ENCODE measurements around the gene EID3. TPM values are rescaled to one million over a fixed set of nuclear protein-coding genes. Genes with fewer than 3 reads are reported as not detected.

The EID3 gene
- total and polyA plus RNA-seq, 9 of the 15 experiments (the other 6 are each of a cell fraction or from before 2014, with no cell fraction given) = 0.07 to 3.5 (median 0.42) TPM

DNA sequence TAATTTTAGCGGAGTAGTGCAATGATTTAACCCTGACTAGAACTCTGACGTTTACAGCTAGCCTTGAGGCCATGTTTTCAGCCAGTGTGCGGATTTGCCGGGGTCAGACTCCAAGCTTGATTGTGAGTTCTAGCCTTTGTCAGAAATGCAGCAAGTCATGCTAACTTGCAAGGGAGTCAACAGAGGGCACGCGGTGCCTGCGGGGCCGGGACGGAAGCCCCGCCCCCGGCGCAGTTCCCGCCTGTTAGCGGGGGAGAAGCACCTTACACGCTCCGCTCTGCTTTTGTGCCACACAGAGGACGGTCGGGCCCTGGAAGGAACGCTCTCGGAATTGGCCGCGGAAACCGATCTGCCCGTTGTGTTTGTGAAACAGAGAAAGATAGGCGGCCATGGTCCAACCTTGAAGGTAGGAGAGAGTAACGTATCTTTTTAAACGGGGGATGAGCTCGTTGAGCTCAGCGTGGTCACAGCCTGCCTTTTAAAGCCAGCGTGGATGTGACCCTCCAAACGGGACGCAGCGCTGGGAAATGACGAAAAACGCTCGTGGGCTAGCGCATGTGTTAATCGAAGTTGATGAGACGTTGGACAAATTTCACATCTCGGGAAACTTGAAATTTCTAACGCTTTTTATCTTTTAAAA, 14.8 kb upstream of the EID3 start (continued):
- TF ChIP-seq ZNF518B (CRISPR knock-in tag; IDR thresholded peaks at IDR 0.05) (no peak), ZNF280B (CRISPR knock-in tag; IDR thresholded peaks at IDR 0.05) (no peak), RBFOX2 (IDR thresholded peaks at IDR 0.05; ENCODE audit: low read depth, low read length) (peak; percentile 99), MTA1 (IDR thresholded peaks at IDR 0.05; ENCODE audit: borderline replicate concordance) (0 out of 2 replicates have a peak, but pooled peaks have one; percentile 64), FOXK1 (CRISPR knock-in tag; IDR thresholded peaks at IDR 0.05; ENCODE audit: borderline replicate concordance) (peak; percentile 57; the same call in 1 of the 2 replicates), STAG1 (CRISPR knock-in tag; IDR thresholded peaks at IDR 0.05; ENCODE audit: borderline replicate concordance) (no peak), HNRNPL (IDR thresholded peaks at IDR 0.05; ENCODE audit: low read depth, low read length) (no peak), ILF3 (IDR thresholded peaks at IDR 0.05; ENCODE audit: borderline replicate concordance) (no peak)
- TF ChIP-seq, protein P1, sequence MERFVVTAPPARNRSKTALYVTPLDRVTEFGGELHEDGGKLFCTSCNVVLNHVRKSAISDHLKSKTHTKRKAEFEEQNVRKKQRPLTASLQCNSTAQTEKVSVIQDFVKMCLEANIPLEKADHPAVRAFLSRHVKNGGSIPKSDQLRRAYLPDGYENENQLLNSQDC (CRISPR knock-in tag; IDR thresholded peaks at IDR 0.05) = 0 out of 2 replicates have a peak, but pooled peaks have one; percentile 12
- TF ChIP-seq, protein P2, sequence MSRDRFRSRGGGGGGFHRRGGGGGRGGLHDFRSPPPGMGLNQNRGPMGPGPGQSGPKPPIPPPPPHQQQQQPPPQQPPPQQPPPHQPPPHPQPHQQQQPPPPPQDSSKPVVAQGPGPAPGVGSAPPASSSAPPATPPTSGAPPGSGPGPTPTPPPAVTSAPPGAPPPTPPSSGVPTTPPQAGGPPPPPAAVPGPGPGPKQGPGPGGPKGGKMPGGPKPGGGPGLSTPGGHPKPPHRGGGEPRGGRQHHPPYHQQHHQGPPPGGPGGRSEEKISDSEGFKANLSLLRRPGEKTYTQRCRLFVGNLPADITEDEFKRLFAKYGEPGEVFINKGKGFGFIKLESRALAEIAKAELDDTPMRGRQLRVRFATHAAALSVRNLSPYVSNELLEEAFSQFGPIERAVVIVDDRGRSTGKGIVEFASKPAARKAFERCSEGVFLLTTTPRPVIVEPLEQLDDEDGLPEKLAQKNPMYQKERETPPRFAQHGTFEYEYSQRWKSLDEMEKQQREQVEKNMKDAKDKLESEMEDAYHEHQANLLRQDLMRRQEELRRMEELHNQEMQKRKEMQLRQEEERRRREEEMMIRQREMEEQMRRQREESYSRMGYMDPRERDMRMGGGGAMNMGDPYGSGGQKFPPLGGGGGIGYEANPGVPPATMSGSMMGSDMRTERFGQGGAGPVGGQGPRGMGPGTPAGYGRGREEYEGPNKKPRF (IDR thresholded peaks at IDR 0.05; ENCODE audit: low read depth, low read length) = no peak
